GM12892 (cell line): ENCODE data around the gene PDRG1.

Experiments
- POLR2A ChIP-seq: IDR thresholded peaks from 2 replicates; pipeline ENCODE4 v1.6.1; 2011; ENCODE audit warnings: low read depth, low read length, control low read depth
- POLR2AphosphoS5 ChIP-seq: IDR thresholded peaks from 2 replicates; pipeline ENCODE4 v1.6.1; 2011; ENCODE audit warnings: low read depth, low read length, control low read depth
- TAF1 ChIP-seq: IDR thresholded peaks from 2 replicates; pipeline ENCODE4 v1.6.1; 2011; ENCODE audit warnings: low read depth, mild to moderate bottlenecking, control low read depth, low read length, borderline replicate concordance

DNA sequence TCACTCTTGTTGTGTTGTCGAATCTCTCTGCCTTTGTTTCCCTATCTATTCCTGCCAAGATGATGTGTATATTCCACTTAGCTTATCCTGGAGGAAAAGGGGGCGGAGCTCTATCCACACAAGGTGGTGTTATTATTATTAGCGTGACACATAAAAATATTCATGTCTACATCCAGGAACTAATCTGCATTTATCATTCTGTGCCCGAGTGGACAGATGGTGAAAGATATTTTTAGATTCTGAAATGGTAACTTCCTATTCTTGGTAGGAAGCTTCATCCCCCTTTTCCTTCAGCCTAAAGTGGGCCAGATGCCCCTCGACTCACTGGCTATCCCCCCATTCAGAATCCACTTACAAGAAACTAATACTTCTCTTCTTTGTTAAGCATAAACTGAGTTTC lies 18.1 kb upstream of the PDRG1 start:
- TF ChIP-seq POLR2AphosphoS5: no peak
- TF ChIP-seq POLR2A: no peak
- no peak for TF ChIP-seq TAF1
